IMR-90 (cell line): ENCODE data around the gene SDHAF1. TPM values are rescaled to one million over a fixed set of nuclear protein-coding genes. Genes with fewer than 3 reads are reported as not detected.

Source experiments
- ATAC-seq: fragments of 200-7000 bp; cut with Tn5 transposase; 2 replicates; pipeline ENCODE4 v1.9.1; 2020; ENCODE audit warnings: low read depth, mild to moderate bottlenecking, moderate library complexity
- BruUV-seq: library from RNA; stranded (reverse); fragments of 400-500 nt; replicated peaks from 2 replicates; lab custom pipeline; 2021; lab: Mats Ljungman, UMichigan
- CTCF ChIA-PET: fragments of 300-600 bp; formaldehyde crosslinking; extraction: SDS; loops from one replicate; lab custom pipeline; 2021; ENCODE audit warnings: antibody characterized with exemption; lab: Yijun Ruan, JAX
- POLR2A ChIA-PET: fragments of 300-600 bp; sonication (Branson Sonifier 250); formaldehyde crosslinking; loops from one replicate; lab custom pipeline; 2022; ENCODE audit warnings: antibody characterized with exemption; ENCODE audit not compliant: unreplicated experiment; lab: Charles Lee
- DNase-seq: peaks from one replicate; pipeline ENCODE4 v3.0.0; 2013
- H2AFZ ChIP-seq: replicated peaks from 2 replicates; pipeline ENCODE3; 2013; ENCODE audit warnings: low read length, mild to moderate bottlenecking; ENCODE audit not compliant: poor library complexity
- H2AK5ac ChIP-seq: 2 replicates; pipeline ENCODE4 v1.6.1; 2013; ENCODE audit warnings: low read depth, low read length, inconsistent platforms
- H2AK9ac ChIP-seq: replicated peaks from 2 replicates; pipeline ENCODE3; 2013; ENCODE audit warnings: mild to moderate bottlenecking, low read depth, low read length, moderate library complexity; ENCODE audit not compliant: poor library complexity
- H2BK120ac ChIP-seq: 2 replicates; pipeline ENCODE4 v1.6.1; 2013; ENCODE audit warnings: low read depth, low read length, inconsistent platforms
- H2BK15ac ChIP-seq: 3 replicates; pipeline ENCODE4 v1.6.1; 2013; ENCODE audit warnings: low read depth, low read length, inconsistent platforms
- H2BK20ac ChIP-seq: 2 replicates; pipeline ENCODE4 v1.6.1; 2013; ENCODE audit warnings: low read depth, mild to moderate bottlenecking, inconsistent platforms, low read length, moderate library complexity
- H2BK5ac ChIP-seq: 2 replicates; pipeline ENCODE4 v1.6.1; 2013; ENCODE audit warnings: mild to moderate bottlenecking, low read depth, low read length, inconsistent platforms; ENCODE audit not compliant: poor library complexity, severe bottlenecking
- H3K14ac ChIP-seq: replicated peaks from 2 replicates; pipeline ENCODE4 v1.6.1; 2013; ENCODE audit warnings: low read depth, low read length, inconsistent platforms
- H3K18ac ChIP-seq: 2 replicates; pipeline ENCODE4 v1.6.1; 2013; ENCODE audit warnings: low read depth, low read length, control low read depth
- H3K23ac ChIP-seq: 2 replicates; pipeline ENCODE4 v1.6.1; 2013; ENCODE audit warnings: low read depth, low read length, inconsistent platforms
- H3K27ac ChIP-seq: 2 replicates; pipeline ENCODE4 v1.5.1; 2013; ENCODE audit warnings: mild to moderate bottlenecking, control low read depth, low read length; ENCODE audit not compliant: insufficient read depth
- H3K27me3 ChIP-seq: 2 replicates; pipeline ENCODE4 v1.6.1; 2013; ENCODE audit warnings: low read length; ENCODE audit not compliant: control insufficient read depth, insufficient read depth
- H3K36me3 ChIP-seq: 2 replicates; pipeline ENCODE4 v1.6.1; 2013; ENCODE audit warnings: low read length, mixed read lengths; ENCODE audit not compliant: control insufficient read depth, insufficient read depth
- H3K4ac ChIP-seq: 2 replicates; pipeline ENCODE4 v1.6.1; 2013; ENCODE audit warnings: low read depth, low read length, inconsistent platforms
- H3K4me1 ChIP-seq: 2 replicates; pipeline ENCODE4 v1.6.1; 2013; ENCODE audit warnings: low read length, mixed read lengths; ENCODE audit not compliant: control insufficient read depth, insufficient read depth
- H3K4me2 ChIP-seq: 2 replicates; pipeline ENCODE4 v1.6.1; 2013; ENCODE audit warnings: low read depth, mild to moderate bottlenecking, control low read depth, low read length, moderate library complexity
- H3K4me3 ChIP-seq: 2 replicates; pipeline ENCODE4 v1.5.1; 2013; ENCODE audit warnings: low read depth, mild to moderate bottlenecking, control low read depth, low read length, moderate library complexity; ENCODE audit not compliant: insufficient read depth
- H3K56ac ChIP-seq: 2 replicates; pipeline ENCODE4 v1.6.1; 2013; ENCODE audit warnings: low read length, inconsistent platforms; ENCODE audit not compliant: insufficient read depth; ENCODE audit errors: extremely low read depth
- H3K79me1 ChIP-seq, 2 experiments: 2 replicates each; pipeline ENCODE4 v1.6.1; 2013; ENCODE audit warnings: low read length in 2 of 2, inconsistent platforms in 1 of 2, low read depth in 1 of 2
- H3K9ac ChIP-seq: 2 replicates; pipeline ENCODE4 v1.6.1; 2013; ENCODE audit warnings: low read depth, low read length, control low read depth
- H3K9me1 ChIP-seq: 2 replicates; pipeline ENCODE4 v1.6.1; 2013; ENCODE audit warnings: low read length, inconsistent platforms; ENCODE audit not compliant: insufficient read depth
- H3K9me3 ChIP-seq: 2 replicates; pipeline ENCODE4 v1.6.1; 2013; ENCODE audit warnings: low read length; ENCODE audit not compliant: control insufficient read depth, insufficient read depth
- H4K20me1 ChIP-seq: 2 replicates; pipeline ENCODE4 v1.6.1; 2013; ENCODE audit warnings: low read length, inconsistent platforms; ENCODE audit not compliant: insufficient read depth
- H4K5ac ChIP-seq: 2 replicates; pipeline ENCODE4 v1.6.1; 2013; ENCODE audit warnings: mild to moderate bottlenecking, low read depth, low read length, control low read depth
- H4K8ac ChIP-seq, 2 experiments: 2 replicates each; pipeline ENCODE4 v1.6.1; 2013; ENCODE audit warnings: low read depth in 2 of 2, low read length in 2 of 2, control low read depth in 1 of 2, inconsistent platforms in 1 of 2
- H4K91ac ChIP-seq: 2 replicates; pipeline ENCODE4 v1.6.1; 2013; ENCODE audit warnings: low read depth, low read length, inconsistent platforms; ENCODE audit not compliant: insufficient read depth
- CTCF ChIP-seq: conservative IDR thresholded peaks from 2 replicates; pipeline ENCODE4 v1.5.1; 2012; ENCODE audit warnings: mild to moderate bottlenecking, low read depth, low read length, improper control_type of control experiment
- MAFK ChIP-seq: IDR thresholded peaks from 2 replicates; pipeline ENCODE4 v1.6.1; 2012; ENCODE audit warnings: low read depth, low read length, improper control_type of control experiment
- POLR2A ChIP-seq: IDR thresholded peaks from 2 replicates; pipeline ENCODE4 v1.6.1; 2012; ENCODE audit warnings: mild to moderate bottlenecking, low read depth, low read length
- RCOR1 ChIP-seq: IDR thresholded peaks from 2 replicates; pipeline ENCODE4 v1.6.1; 2012; ENCODE audit warnings: mild to moderate bottlenecking, low read length, improper control_type of control experiment; ENCODE audit not compliant: insufficient replicate concordance
- USF2 ChIP-seq: fragments of 150-350 bp; IDR thresholded peaks from 2 replicates; pipeline ENCODE4 v1.6.1; 2017; ENCODE audit warnings: mild to moderate bottlenecking, antibody characterized with exemption, low read length, low read depth
- WGBS, 2 experiments: methylation state at CpG; one replicate each; pipeline versions ENCODE4 v1.1.5 to v1.1.7; 2013; ENCODE audit warnings: missing lambda C conversion rate in 2 of 2; ENCODE audit not compliant: insufficient read length in 1 of 2; ENCODE audit errors: extremely low coverage in 2 of 2; 5-methylcytosine and 5-hydroxymethylcytosine counted together
- dilution Hi-C: fragments of 300-500 bp; cut with HindIII; formaldehyde crosslinking; loops from one replicate; pipeline ENCODE4 v1.14.3; 2018; ENCODE audit warnings: low sequenced_read_pairs; ENCODE audit not compliant: unreplicated experiment
- in situ Hi-C: fragments of 300-500 bp; cut with MboI; formaldehyde crosslinking; loops from 3 replicates; pipeline ENCODE4 v1.14.3; 2019; ENCODE audit warnings: low sequenced_read_pairs, inconsistent platforms, mixed read lengths
- intact Hi-C: fragments of 100-400 bp; cut with micrococcal nuclease; formaldehyde crosslinking; loops from 2 replicates; pipeline ENCODE4 v1.10.0; 2022
- polyA plus RNA-seq, 3 experiments: library from polyadenylated mRNA; depleted of rRNA; stranded (reverse); fragments of >200 nt; gene quantifications; 2 replicates each; pipeline ENCODE4 v1.2.3, GENCODE V29; 2012; ENCODE audit warnings: low replicate concordance in 1 of 3
- total RNA-seq: library from RNA; depleted of rRNA; stranded (reverse); fragments of >200 nt; gene quantifications from 2 replicates; pipeline ENCODE4 v1.2.3, GENCODE V29; 2012

SDHAF1 gene
- total and polyA plus RNA-seq, 2 of the 4 experiments (the other 2 are of a cell fraction), result 4.8 to 9.9 TPM

GRCh38 chr19:36026091-36026876, 31.3 kb downstream of the SDHAF1 start:
- Histone ChIP-seq H3K18ac (no peak overlapping the region), H3K56ac (no peak overlapping the region), H2BK20ac (no peak overlapping the region), H2AK5ac (no peak overlapping the region), H3K9me1 (peaks cover 6% of the 10 kb centered on the region; the same call in 1 of the 2 replicates), H3K9me3 (no peaks in the 10 kb centered on the region), H3K4ac (no peak overlapping the region), H3K23ac (no peak overlapping the region), H2AK9ac (no peak overlapping the region), H3K27me3 (no peaks in the 10 kb centered on the region), H4K91ac (no peak overlapping the region), H3K4me3 (no peak overlapping the region), H3K36me3 (peaks cover 58% of the 10 kb centered on the region), H4K8ac (no peak overlapping the region), H3K4me1 (no peaks in the 10 kb centered on the region), H3K14ac (no peak overlapping the region), H3K27ac (no peak overlapping the region), H4K20me1 (no peaks in the 10 kb centered on the region; the same call in 1 of the 2 replicates), H2BK15ac (no peak overlapping the region), H2BK5ac (no peak overlapping the region), H2BK120ac (no peak overlapping the region), H3K9ac (no peak overlapping the region), H4K5ac (no peak overlapping the region), H2AFZ (no peak overlapping the region), H3K79me1 (peaks cover 0 to 12% of the 10 kb centered on the region in 2 experiments; a peak in 2 of 4 replicates), H3K4me2 (no peak overlapping the region)
- ChIA-PET POLR2A (no interaction called here), CTCF (no interaction called here)
- TF ChIP-seq RCOR1, result no peak
- TF ChIP-seq CTCF, result no peak
- no peak for TF ChIP-seq MAFK
- no peak for TF ChIP-seq POLR2A
- TF ChIP-seq USF2, result no peak
- intact Hi-C loops, result no loop called here
- dilution Hi-C loops, result no loop called here
- ATAC-seq (no peak), DNase-seq (no peak)
- 97% methylated on average over 27 of the region's 49 CpGs; no CpG with 5 or more reads in 1 of the 2 experiments for WGBS, 2 experiments
- in situ Hi-C loops, result no loop called here
- TSS peak; percentile 74 for BruUV-seq
